H1 (cell line): ENCODE measurements around the gene AMN. TPM values are rescaled to one million over a fixed set of nuclear protein-coding genes. Genes with fewer than 3 reads are reported as not detected.

Experiments used
- CHD2 ChIP-seq: IDR thresholded peaks from 2 replicates; pipeline ENCODE4 v1.6.1; 2012; ENCODE audit warnings: low read length, improper control_type of control experiment
- NANOG ChIP-seq: IDR thresholded peaks from 2 replicates; pipeline ENCODE4 v1.6.1; 2011; ENCODE audit warnings: low read length, low read depth, mild to moderate bottlenecking, inconsistent platforms; ENCODE audit not compliant: insufficient read depth, poor library complexity, severe bottlenecking
- SIN3A ChIP-seq, 2 experiments: IDR thresholded peaks in 1 of 2; conservative IDR thresholded peaks in 1 of 2; 2 replicates each; pipeline ENCODE4 v1.6.1; 2011 to 2012; ENCODE audit warnings: low read length in 2 of 2, improper control_type of control experiment in 1 of 2, low read depth in 1 of 2, mild to moderate bottlenecking in 1 of 2
- SIX5 ChIP-seq: IDR thresholded peaks from 2 replicates; pipeline ENCODE4 v1.6.1; 2011; ENCODE audit warnings: mild to moderate bottlenecking, low read depth, low read length
- SP2 ChIP-seq: IDR thresholded peaks from 2 replicates; pipeline ENCODE4 v1.6.1; 2012; ENCODE audit warnings: mild to moderate bottlenecking, low read length, inconsistent platforms
- polyA plus RNA-seq, 7 experiments: library from polyadenylated mRNA; depleted of rRNA in 3 of 7; stranded (reverse) in 5 of 7; unstranded in 2 of 7; fragments of >200 nt in 5 of 7; fragments of 200-250 nt in 2 of 7; gene quantifications; 1 replicate in 5 of 7; 2 replicates in 1 of 7; 4 replicates in 1 of 7; pipeline versions ENCODE4 v1.2.1 to v1.2.3, GENCODE V29; 2011 to 2013; ENCODE audit warnings: missing spikeins in 2 of 7, mixed read lengths in 2 of 7
- total RNA-seq: library from RNA; stranded (reverse); fragmentation: NEBNext Ultra II Directional; extraction: Animal tissue kit (Norgen Biotek cat#: 25700); gene quantifications from 2 replicates; pipeline ENCODE4 v1.2.1, GENCODE V29; 2021
- TF ChIP-seq, protein P1 (sequence below): fragments of 300-600 bp; sonication (generic); IDR thresholded peaks from 2 replicates; pipeline ENCODE4 v1.7.1; 2012; ENCODE audit warnings: low read length, moderate library complexity, mild to moderate bottlenecking, inconsistent platforms; ENCODE audit not compliant: insufficient replicate concordance
- TF ChIP-seq, protein P2 (sequence below): IDR thresholded peaks from 2 replicates; pipeline ENCODE4 v1.6.1; 2011; ENCODE audit warnings: low read depth, mild to moderate bottlenecking, low read length; ENCODE audit not compliant: insufficient read depth

Gene AMN
- total and polyA plus RNA-seq, 2 of the 8 experiments (the other 6 are each of a cell fraction or from before 2014, with no cell fraction given): 0.77 to 1.5 TPM

DNA sequence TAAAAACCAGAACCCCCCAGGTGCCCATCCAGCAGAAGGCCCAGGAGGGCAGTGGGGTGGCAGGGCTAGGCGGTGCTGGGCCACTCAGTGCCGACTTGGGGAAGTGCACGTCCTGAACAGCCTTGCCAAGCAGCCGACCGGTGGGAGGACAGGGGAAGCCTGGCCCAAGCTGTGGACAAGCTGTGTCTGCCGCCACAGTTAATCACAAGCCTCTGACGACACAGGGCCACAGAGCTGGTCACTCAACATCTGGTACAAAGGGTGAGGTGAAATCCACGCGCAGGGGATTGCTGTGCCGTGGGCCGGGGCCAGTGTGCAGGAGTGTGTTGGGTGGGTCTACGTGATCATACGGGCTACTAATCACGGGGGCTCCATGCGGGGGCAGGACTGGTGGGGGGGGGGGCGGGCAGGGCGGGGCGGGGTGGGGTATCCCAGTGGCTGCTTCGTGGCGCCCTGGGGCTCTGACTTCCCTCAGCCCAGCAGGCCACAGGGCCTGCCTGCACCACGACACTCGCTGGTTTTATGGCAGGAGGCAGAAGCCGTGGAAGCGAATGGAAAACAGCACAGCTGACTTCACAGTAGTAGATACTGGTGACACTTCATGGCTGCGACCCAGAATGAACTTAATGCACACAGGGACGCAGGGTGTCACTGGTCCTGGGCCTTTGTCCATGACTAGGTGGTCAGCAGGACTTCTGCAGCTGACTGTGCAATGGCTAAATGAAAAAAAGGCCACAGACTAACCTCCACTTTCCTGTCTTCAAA, 10.2 kb downstream of the AMN start (continued):
- TF ChIP-seq, protein P1, sequence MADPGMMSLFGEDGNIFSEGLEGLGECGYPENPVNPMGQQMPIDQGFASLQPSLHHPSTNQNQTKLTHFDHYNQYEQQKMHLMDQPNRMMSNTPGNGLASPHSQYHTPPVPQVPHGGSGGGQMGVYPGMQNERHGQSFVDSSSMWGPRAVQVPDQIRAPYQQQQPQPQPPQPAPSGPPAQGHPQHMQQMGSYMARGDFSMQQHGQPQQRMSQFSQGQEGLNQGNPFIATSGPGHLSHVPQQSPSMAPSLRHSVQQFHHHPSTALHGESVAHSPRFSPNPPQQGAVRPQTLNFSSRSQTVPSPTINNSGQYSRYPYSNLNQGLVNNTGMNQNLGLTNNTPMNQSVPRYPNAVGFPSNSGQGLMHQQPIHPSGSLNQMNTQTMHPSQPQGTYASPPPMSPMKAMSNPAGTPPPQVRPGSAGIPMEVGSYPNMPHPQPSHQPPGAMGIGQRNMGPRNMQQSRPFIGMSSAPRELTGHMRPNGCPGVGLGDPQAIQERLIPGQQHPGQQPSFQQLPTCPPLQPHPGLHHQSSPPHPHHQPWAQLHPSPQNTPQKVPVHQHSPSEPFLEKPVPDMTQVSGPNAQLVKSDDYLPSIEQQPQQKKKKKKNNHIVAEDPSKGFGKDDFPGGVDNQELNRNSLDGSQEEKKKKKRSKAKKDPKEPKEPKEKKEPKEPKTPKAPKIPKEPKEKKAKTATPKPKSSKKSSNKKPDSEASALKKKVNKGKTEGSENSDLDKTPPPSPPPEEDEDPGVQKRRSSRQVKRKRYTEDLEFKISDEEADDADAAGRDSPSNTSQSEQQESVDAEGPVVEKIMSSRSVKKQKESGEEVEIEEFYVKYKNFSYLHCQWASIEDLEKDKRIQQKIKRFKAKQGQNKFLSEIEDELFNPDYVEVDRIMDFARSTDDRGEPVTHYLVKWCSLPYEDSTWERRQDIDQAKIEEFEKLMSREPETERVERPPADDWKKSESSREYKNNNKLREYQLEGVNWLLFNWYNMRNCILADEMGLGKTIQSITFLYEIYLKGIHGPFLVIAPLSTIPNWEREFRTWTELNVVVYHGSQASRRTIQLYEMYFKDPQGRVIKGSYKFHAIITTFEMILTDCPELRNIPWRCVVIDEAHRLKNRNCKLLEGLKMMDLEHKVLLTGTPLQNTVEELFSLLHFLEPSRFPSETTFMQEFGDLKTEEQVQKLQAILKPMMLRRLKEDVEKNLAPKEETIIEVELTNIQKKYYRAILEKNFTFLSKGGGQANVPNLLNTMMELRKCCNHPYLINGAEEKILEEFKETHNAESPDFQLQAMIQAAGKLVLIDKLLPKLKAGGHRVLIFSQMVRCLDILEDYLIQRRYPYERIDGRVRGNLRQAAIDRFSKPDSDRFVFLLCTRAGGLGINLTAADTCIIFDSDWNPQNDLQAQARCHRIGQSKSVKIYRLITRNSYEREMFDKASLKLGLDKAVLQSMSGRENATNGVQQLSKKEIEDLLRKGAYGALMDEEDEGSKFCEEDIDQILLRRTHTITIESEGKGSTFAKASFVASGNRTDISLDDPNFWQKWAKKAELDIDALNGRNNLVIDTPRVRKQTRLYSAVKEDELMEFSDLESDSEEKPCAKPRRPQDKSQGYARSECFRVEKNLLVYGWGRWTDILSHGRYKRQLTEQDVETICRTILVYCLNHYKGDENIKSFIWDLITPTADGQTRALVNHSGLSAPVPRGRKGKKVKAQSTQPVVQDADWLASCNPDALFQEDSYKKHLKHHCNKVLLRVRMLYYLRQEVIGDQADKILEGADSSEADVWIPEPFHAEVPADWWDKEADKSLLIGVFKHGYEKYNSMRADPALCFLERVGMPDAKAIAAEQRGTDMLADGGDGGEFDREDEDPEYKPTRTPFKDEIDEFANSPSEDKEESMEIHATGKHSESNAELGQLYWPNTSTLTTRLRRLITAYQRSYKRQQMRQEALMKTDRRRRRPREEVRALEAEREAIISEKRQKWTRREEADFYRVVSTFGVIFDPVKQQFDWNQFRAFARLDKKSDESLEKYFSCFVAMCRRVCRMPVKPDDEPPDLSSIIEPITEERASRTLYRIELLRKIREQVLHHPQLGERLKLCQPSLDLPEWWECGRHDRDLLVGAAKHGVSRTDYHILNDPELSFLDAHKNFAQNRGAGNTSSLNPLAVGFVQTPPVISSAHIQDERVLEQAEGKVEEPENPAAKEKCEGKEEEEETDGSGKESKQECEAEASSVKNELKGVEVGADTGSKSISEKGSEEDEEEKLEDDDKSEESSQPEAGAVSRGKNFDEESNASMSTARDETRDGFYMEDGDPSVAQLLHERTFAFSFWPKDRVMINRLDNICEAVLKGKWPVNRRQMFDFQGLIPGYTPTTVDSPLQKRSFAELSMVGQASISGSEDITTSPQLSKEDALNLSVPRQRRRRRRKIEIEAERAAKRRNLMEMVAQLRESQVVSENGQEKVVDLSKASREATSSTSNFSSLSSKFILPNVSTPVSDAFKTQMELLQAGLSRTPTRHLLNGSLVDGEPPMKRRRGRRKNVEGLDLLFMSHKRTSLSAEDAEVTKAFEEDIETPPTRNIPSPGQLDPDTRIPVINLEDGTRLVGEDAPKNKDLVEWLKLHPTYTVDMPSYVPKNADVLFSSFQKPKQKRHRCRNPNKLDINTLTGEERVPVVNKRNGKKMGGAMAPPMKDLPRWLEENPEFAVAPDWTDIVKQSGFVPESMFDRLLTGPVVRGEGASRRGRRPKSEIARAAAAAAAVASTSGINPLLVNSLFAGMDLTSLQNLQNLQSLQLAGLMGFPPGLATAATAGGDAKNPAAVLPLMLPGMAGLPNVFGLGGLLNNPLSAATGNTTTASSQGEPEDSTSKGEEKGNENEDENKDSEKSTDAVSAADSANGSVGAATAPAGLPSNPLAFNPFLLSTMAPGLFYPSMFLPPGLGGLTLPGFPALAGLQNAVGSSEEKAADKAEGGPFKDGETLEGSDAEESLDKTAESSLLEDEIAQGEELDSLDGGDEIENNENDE: no peak
- TF ChIP-seq SIX5 (no peak), SP2 (no peak), CHD2 (no peak), NANOG (no peak), SIN3A (conservative IDR thresholded peaks at IDR 0.05 in 1 of 2, IDR thresholded peaks at IDR 0.05 in 1 of 2; ENCODE audit: low read depth in 1 of 2, low read length in 2 of 2) (no peak)
- TF ChIP-seq, protein P2, sequence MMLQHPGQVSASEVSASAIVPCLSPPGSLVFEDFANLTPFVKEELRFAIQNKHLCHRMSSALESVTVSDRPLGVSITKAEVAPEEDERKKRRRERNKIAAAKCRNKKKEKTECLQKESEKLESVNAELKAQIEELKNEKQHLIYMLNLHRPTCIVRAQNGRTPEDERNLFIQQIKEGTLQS: no peak
- TF ChIP-seq, all 59 proteins: peak for 0
